ENCODE results near the gene FAM217B.
A peak's percentile ranks its signal among the peaks of the same experiment; 100 is the strongest.
"Not testable (repeated sequence)": the region's sequence is repeated elsewhere in the genome, so short reads cannot be mapped to it uniquely, and the experiment has no call there.

The FAM217B gene

GRCh38 chr20:59944726-59945125 is 4.5 kb downstream of the FAM217B start:
- no peaks in the 10 kb centered on the region for H3K9me3 ChIP-seq
- in situ Hi-C loops (cut with MboI; ENCODE audit: low sequenced_read_pairs), result loop anchor here (25.0 kb wide), 1 partner anchor 907 kb away; the partner anchor contains the start of genes ATP5F1E and PRELID3B
- H3K4me3 ChIP-seq, result no peak overlapping the region
- DNase-seq (ENCODE audit: low spot score in 2 of 2), result no peak
- H3K27me3 ChIP-seq (ENCODE audit: low read depth), result no peaks in the 10 kb centered on the region
- H3K4me1 ChIP-seq, result peaks cover 37% of the 10 kb centered on the region
- H3K36me3 ChIP-seq (replicated peaks), result peaks cover 24% of the 10 kb centered on the region

DNA sequence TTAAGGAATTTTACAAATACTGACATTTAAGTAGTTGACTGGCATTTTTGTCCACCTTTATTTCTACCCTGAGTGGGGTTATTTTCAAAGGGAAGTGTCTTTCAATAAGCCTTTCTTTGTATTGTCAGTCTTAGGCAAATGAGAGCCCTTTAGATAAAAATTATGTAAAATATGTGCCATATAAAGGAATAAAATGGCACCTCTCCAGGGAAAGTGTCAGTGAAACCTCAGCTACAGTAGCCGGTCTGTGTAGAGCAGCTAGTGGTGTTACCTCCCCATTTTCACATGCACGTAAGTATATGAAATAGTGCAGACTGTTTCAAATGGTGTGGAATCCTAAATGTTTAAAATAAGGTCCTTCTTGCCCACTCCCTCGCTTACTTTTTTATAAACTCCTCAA is 5.0 kb downstream of the FAM217B start:
- H3K4me3 ChIP-seq, result no peak overlapping the region
- H3K27me3 ChIP-seq (ENCODE audit: low read depth), result no peaks in the 10 kb centered on the region
- DNase-seq (ENCODE audit: low spot score in 2 of 2), result peak in 1 of 2 experiments; percentile 58
- H3K4me1 ChIP-seq, result peaks cover 37% of the 10 kb centered on the region
- in situ Hi-C loops (cut with MboI; ENCODE audit: low sequenced_read_pairs), result loop anchor here (25.0 kb wide), 1 partner anchor 908 kb away; the partner anchor contains the start of genes ATP5F1E and PRELID3B
- H3K9me3 ChIP-seq, result no peaks in the 10 kb centered on the region
- peaks cover 24% of the 10 kb centered on the region for H3K36me3 ChIP-seq (replicated peaks)

DNA sequence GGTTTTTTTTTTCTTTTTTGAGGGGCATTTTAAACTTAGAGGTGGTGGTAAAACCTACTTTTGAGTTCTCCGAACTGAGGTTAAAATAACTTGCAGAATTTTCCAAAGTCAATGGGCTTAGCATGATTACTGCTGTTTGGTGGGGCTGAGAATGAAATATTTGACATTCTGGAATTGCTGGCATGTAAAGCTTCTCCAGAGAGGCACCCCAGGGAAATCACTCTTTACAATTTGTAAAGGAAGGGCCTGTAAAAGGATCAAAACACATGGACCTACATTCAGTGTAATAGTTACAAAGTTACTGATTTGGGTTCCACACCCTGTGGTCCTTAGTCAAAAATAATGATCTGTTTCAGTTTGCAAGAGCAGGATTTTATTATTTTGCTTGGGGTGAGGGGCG is 5.5 kb downstream of the FAM217B start:
- in situ Hi-C loops (cut with MboI; ENCODE audit: low sequenced_read_pairs), result loop anchor here (25.0 kb wide), 1 partner anchor 908 kb away; the partner anchor contains the start of genes ATP5F1E and PRELID3B
- Histone ChIP-seq H3K27me3 (ENCODE audit: low read depth) (no peaks in the 10 kb centered on the region), H3K4me3 (no peak overlapping the region), H3K36me3 (replicated peaks) (peaks cover 24% of the 10 kb centered on the region), H3K9me3 (no peaks in the 10 kb centered on the region), H3K4me1 (peaks cover 37% of the 10 kb centered on the region)
- peak; percentile 48 to 76 for DNase-seq (ENCODE audit: low spot score in 2 of 2)

- DNase-seq (ENCODE audit: low spot score in 2 of 2), result no peak
- Histone ChIP-seq H3K9me3 (no peaks in the 10 kb centered on the region), H3K36me3 (replicated peaks) (peaks cover 22% of the 10 kb centered on the region), H3K4me1 (peaks cover 27% of the 10 kb centered on the region), H3K27me3 (ENCODE audit: low read depth) (no peaks in the 10 kb centered on the region), H3K4me3 (no peak overlapping the region)
- in situ Hi-C loops (cut with MboI; ENCODE audit: low sequenced_read_pairs), result loop anchor here (25.0 kb wide), 1 partner anchor 910 kb away; the partner anchor contains the start of genes ATP5F1E and PRELID3B
Measured at GRCh38 chr20:59947376-59947775, 7.2 kb downstream of the FAM217B start.

GRCh38 chr20:59948212-59948611 is 8.0 kb downstream of the FAM217B start:
- in situ Hi-C loops (cut with MboI; ENCODE audit: low sequenced_read_pairs), result loop anchor here (25.0 kb wide), 1 partner anchor 911 kb away; the partner anchor contains the start of genes ATP5F1E and PRELID3B
- no peak for DNase-seq (ENCODE audit: low spot score in 2 of 2)
- H3K27me3 ChIP-seq (ENCODE audit: low read depth), result no peaks in the 10 kb centered on the region
- no peak overlapping the region for H3K4me3 ChIP-seq
- H3K4me1 ChIP-seq, result peaks cover 24% of the 10 kb centered on the region
- peaks cover 13% of the 10 kb centered on the region for H3K36me3 ChIP-seq (replicated peaks)
- no peaks in the 10 kb centered on the region for H3K9me3 ChIP-seq

- in situ Hi-C loops (cut with MboI; ENCODE audit: low sequenced_read_pairs), result loop anchor here (25.0 kb wide), 1 partner anchor 912 kb away; the partner anchor contains the start of genes ATP5F1E and PRELID3B
Measured at GRCh38 chr20:59948828-59949720, 8.9 kb downstream of the FAM217B start.

DNA sequence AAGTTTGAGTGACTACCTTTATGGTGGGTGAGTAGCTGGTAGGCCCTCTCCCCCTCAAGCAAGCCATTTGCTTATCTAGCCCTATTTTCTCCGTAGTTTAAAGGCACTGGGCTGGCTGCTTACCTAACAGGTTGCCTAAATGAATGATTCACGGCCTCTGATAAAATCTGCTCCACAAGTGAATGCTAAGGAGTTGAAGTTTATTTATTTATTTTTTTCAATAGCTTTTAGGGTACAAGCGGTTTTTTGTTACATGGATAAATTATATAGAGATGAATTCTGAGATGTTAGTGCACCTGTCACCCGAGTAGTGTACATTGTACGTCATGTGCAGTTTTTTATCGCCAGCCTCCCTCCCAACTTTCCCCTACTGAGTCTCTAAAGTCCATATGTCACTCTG is 9.7 kb downstream of the FAM217B start:
- in situ Hi-C loops (cut with MboI; ENCODE audit: low sequenced_read_pairs), result loop anchor here (25.0 kb wide), 2 partner anchors 913 to 1937 kb away; partner anchors contain the start of genes ATP5F1E and PRELID3B
- H3K4me3 ChIP-seq, result no peak overlapping the region
- DNase-seq (ENCODE audit: low spot score in 2 of 2), result no peak

More at GRCh38 chr20:59948828-59949720, 8.9 kb downstream of the FAM217B start:
- Histone ChIP-seq H3K4me1 (peaks cover 24% of the 10 kb centered on the region), H3K36me3 (replicated peaks) (peaks cover 9% of the 10 kb centered on the region), H3K27me3 (ENCODE audit: low read depth) (no peaks in the 10 kb centered on the region), H3K4me3 (no peak overlapping the region), H3K9me3 (no peaks in the 10 kb centered on the region)
- DNase-seq (ENCODE audit: low spot score in 2 of 2), result no peak

DNA sequence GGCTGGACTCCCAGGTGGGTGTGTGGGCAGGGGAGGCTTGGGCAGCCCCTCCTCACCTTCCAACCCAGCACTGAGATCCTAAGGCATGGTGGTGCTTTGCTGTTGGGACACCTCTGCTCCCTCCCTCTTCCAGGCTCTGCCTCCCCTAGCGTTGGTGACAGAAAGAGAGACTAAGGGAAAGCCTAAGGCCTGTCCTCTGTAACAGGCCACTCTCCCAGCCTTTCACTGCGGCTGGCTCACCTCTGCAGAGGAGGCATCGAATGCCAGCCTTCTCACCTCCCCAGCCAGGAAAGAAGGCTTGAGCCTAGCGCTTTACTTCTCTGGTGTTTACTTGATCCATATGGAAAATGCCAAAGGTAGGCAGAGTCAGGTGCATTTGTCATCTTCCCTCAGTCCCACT is 14.5 kb downstream of the FAM217B start:
- no peak for DNase-seq (ENCODE audit: low spot score in 2 of 2)
- no peaks in the 10 kb centered on the region for H3K4me1 ChIP-seq
- H3K36me3 ChIP-seq (replicated peaks), result no peaks in the 10 kb centered on the region
- H3K4me3 ChIP-seq, result no peak overlapping the region
- no peaks in the 10 kb centered on the region for H3K27me3 ChIP-seq (ENCODE audit: low read depth)
- no peaks in the 10 kb centered on the region for H3K9me3 ChIP-seq
- in situ Hi-C loops (cut with MboI; ENCODE audit: low sequenced_read_pairs), result loop anchor here (25.0 kb wide), 1 partner anchor 1933 kb away; no protein-coding TSS in a partner anchor

More for the DNA sequence above, 9.7 kb downstream of the FAM217B start:
- Histone ChIP-seq H3K9me3 (no peaks in the 10 kb centered on the region), H3K27me3 (ENCODE audit: low read depth) (no peaks in the 10 kb centered on the region), H3K4me1 (peaks cover 21% of the 10 kb centered on the region), H3K36me3 (replicated peaks) (peaks cover 3% of the 10 kb centered on the region; the same call in 1 of the 2 replicates)

DNA sequence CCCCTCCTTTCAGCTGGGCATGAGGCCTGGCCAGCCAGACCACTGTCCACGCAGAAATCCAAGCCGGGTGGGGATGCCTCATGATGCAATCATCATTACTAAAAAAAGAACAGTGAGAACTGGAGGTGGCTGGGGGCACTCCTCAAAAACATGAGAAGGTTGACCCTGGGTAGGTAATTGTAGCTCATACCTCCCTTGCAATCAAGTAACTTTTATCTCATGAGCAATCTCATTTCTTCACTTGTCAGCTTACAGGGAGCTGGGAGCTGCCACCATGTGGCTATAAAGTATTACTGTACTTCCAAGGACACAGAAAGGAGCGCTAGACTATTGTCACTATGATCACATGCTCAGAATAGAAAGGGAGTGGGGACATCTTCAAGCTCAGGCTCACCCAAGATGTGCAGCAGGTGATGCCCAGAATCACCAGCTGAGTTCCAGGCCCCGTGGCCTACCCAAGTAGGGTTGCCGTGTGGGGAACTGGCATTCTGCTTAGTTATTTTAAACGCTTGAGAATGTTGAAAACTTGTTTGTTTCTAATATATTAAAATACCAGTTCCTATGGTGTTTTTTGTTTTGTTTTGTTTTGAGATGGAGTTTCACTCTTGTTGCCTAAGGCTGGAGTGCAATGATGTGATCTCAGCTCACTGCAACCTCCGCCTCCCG is 15.1 kb downstream of the FAM217B start:
- H3K4me1 ChIP-seq, result no peaks in the 10 kb centered on the region
- H3K27me3 ChIP-seq (ENCODE audit: low read depth), result no peaks in the 10 kb centered on the region
- in situ Hi-C loops (cut with MboI; ENCODE audit: low sequenced_read_pairs), result loop anchor here (25.0 kb wide), 1 partner anchor 1932 kb away; no protein-coding TSS in a partner anchor
- H3K9me3 ChIP-seq, result no peaks in the 10 kb centered on the region
- DNase-seq (ENCODE audit: low spot score in 2 of 2), result peak; percentile 38 to 62
- no peaks in the 10 kb centered on the region for H3K36me3 ChIP-seq (replicated peaks)
- no peak overlapping the region for H3K4me3 ChIP-seq

GRCh38 chr20:59957568-59957967 is 17.4 kb downstream of the FAM217B start:
- H3K4me3 ChIP-seq; DNase-seq (ENCODE audit: low spot score in 2 of 2): not testable (repeated sequence)
- in situ Hi-C loops (cut with MboI; ENCODE audit: low sequenced_read_pairs), result loop anchor here (25.0 kb wide), 1 partner anchor 1930 kb away; no protein-coding TSS in a partner anchor

GRCh38 chr20:59958123-59958522 is 17.9 kb downstream of the FAM217B start, which contains the start of gene CDH26:
TSS of gene CDH26 (plus strand) at chr20:59958423. CDS start at chr20:59958727, 304 bp downstream.
- H3K9me3 ChIP-seq, result no peaks in the 10 kb centered on the region
- in situ Hi-C loops (cut with MboI; ENCODE audit: low sequenced_read_pairs), result loop anchor here (25.0 kb wide), 1 partner anchor 1929 kb away; no protein-coding TSS in a partner anchor
- H3K4me3 ChIP-seq, result no peak within 1 kb of the TSS
- H3K4me1 ChIP-seq, result no peaks in the 10 kb centered on the region
- H3K36me3 ChIP-seq (replicated peaks), result no peaks in the 10 kb centered on the region
- no peak for DNase-seq (ENCODE audit: low spot score in 2 of 2)
- no peaks in the 10 kb centered on the region for H3K27me3 ChIP-seq (ENCODE audit: low read depth)

More at GRCh38 chr20:59957568-59957967, 17.4 kb downstream of the FAM217B start:
- not testable (repeated sequence) for H3K4me1 ChIP-seq; H3K27me3 ChIP-seq (ENCODE audit: low read depth); H3K9me3 ChIP-seq; H3K36me3 ChIP-seq (replicated peaks)

- Histone ChIP-seq H3K9me3 (no peaks in the 10 kb centered on the region), H3K36me3 (replicated peaks) (no peaks in the 10 kb centered on the region), H3K4me1 (no peaks in the 10 kb centered on the region), H3K4me3 (no peak overlapping the region), H3K27me3 (ENCODE audit: low read depth) (no peaks in the 10 kb centered on the region)
- in situ Hi-C loops (cut with MboI; ENCODE audit: low sequenced_read_pairs), result loop anchor here (25.0 kb wide), 1 partner anchor 1929 kb away; no protein-coding TSS in a partner anchor
- DNase-seq (ENCODE audit: low spot score in 2 of 2), result no peak
Measured at GRCh38 chr20:59958626-59959025, 18.4 kb downstream of the FAM217B start.

GRCh38 chr20:59961423-59961822 is 21.2 kb downstream of the FAM217B start:
- Histone ChIP-seq H3K4me1 (no peaks in the 10 kb centered on the region), H3K9me3 (no peaks in the 10 kb centered on the region), H3K36me3 (replicated peaks) (no peaks in the 10 kb centered on the region), H3K27me3 (ENCODE audit: low read depth) (no peaks in the 10 kb centered on the region), H3K4me3 (no peak overlapping the region)
- in situ Hi-C loops (cut with MboI; ENCODE audit: low sequenced_read_pairs), result loop anchor here (25.0 kb wide), 1 partner anchor 1926 kb away; no protein-coding TSS in a partner anchor
- DNase-seq (ENCODE audit: low spot score in 2 of 2), result no peak
